Measurements from ENCODE around the gene CFAP100.

DNA sequence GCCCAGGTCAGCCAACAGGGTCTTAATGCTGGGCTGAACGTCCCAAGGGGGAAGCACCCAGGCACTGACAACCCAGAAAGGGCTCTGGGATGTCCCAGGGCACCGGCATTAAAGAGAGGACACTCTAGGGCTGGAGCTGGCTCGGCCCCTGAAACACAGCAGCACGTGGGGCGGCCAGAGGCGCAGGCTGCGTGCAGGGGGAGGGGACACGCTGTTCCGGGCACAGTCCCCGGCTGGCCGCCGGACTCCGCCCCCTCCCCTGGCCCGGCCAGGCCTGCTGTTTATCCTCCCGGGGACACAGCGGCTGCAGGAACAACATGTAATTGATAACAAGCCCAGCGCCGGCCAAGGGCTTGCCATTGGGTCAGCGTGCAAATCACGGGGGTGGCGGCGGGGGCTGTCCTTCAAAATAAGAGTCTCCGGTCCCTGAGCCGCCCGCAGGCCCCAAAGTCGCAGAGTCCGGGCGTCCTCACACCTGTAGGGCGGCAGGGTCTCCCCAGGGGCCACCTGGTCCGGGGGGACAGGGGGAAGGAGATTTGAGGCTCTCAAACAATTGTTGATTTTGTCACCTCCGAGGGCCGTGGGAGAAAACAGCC lies 38.8 kb upstream of the CFAP100 start:
- no peak for TF ChIP-seq POLR2A (IDR thresholded peaks at IDR 0.05)
- TF ChIP-seq, protein P1, sequence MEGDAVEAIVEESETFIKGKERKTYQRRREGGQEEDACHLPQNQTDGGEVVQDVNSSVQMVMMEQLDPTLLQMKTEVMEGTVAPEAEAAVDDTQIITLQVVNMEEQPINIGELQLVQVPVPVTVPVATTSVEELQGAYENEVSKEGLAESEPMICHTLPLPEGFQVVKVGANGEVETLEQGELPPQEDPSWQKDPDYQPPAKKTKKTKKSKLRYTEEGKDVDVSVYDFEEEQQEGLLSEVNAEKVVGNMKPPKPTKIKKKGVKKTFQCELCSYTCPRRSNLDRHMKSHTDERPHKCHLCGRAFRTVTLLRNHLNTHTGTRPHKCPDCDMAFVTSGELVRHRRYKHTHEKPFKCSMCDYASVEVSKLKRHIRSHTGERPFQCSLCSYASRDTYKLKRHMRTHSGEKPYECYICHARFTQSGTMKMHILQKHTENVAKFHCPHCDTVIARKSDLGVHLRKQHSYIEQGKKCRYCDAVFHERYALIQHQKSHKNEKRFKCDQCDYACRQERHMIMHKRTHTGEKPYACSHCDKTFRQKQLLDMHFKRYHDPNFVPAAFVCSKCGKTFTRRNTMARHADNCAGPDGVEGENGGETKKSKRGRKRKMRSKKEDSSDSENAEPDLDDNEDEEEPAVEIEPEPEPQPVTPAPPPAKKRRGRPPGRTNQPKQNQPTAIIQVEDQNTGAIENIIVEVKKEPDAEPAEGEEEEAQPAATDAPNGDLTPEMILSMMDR (IDR thresholded peaks at IDR 0.05): no peak
